Keratinocyte (primary cell): ENCODE measurements around the gene PPIP5K2. TPM values are rescaled to one million over a fixed set of nuclear protein-coding genes. Genes with fewer than 3 reads are reported as not detected.

Source experiments
- DNase-seq: peaks from one replicate; pipeline ENCODE4 v3.0.0-alpha.2; 2011; ENCODE audit warnings: low read depth, missing footprints, low spot score
- FAIRE-seq: peaks from 2 replicates; lab custom pipeline; 2011; peaks lifted over from hg19 to GRCh38; lab: Jason Lieb, UNC
- H2AFZ ChIP-seq: 2 replicates; pipeline ENCODE4 v1.6.0; 2012; ENCODE audit warnings: low read length, control low read depth, inconsistent platforms; ENCODE audit not compliant: control insufficient read depth
- H3K27ac ChIP-seq: 2 replicates; pipeline ENCODE4 v1.5.1; 2011; ENCODE audit warnings: low read length; ENCODE audit not compliant: control insufficient read depth, insufficient read depth
- H3K27me3 ChIP-seq: 3 replicates; pipeline ENCODE4 v1.6.0; 2011; ENCODE audit warnings: low read length; ENCODE audit not compliant: control insufficient read depth, insufficient read depth; ENCODE audit errors: extremely low read depth
- H3K36me3 ChIP-seq, 2 experiments: 2 replicates in 1 of 2; 3 replicates in 1 of 2; pipeline ENCODE4 v1.5.1; 2011; ENCODE audit warnings: low read length in 2 of 2, mild to moderate bottlenecking in 1 of 2; ENCODE audit not compliant: control insufficient read depth in 2 of 2, insufficient read depth in 2 of 2; ENCODE audit errors: extremely low read depth in 1 of 2
- H3K4me1 ChIP-seq: 3 replicates; pipeline ENCODE4 v1.5.1; 2011; ENCODE audit warnings: low read length; ENCODE audit not compliant: control insufficient read depth, insufficient read depth; ENCODE audit errors: extremely low read depth
- H3K4me2 ChIP-seq: 3 replicates; pipeline ENCODE4 v1.6.0; 2011; ENCODE audit warnings: low read depth, low read length; ENCODE audit not compliant: control insufficient read depth, insufficient read depth; ENCODE audit errors: extremely low read depth
- H3K4me3 ChIP-seq, 3 experiments: fragments of 200-600 bp in 1 of 3; sonication (generic) in 1 of 3; 2 replicates in 2 of 3; 3 replicates in 1 of 3; pipeline ENCODE4 v1.5.1; 2011 to 2016; ENCODE audit warnings: low read length in 3 of 3, mild to moderate bottlenecking in 3 of 3, control low read depth in 2 of 3, inconsistent platforms in 1 of 3, low read depth in 1 of 3, mixed read lengths in 1 of 3, mixed run types in 1 of 3, moderate library complexity in 1 of 3; ENCODE audit not compliant: control insufficient read depth in 2 of 3, insufficient read depth in 2 of 3; ENCODE audit errors: extremely low read depth in 1 of 3
- H3K79me2 ChIP-seq: 2 replicates; pipeline ENCODE4 v1.6.0; 2012; ENCODE audit warnings: low read length; ENCODE audit not compliant: control insufficient read depth, insufficient read depth
- H3K9ac ChIP-seq: 3 replicates; pipeline ENCODE4 v1.6.0; 2011; ENCODE audit warnings: low read length; ENCODE audit not compliant: control insufficient read depth, insufficient read depth; ENCODE audit errors: extremely low read depth
- H3K9me1 ChIP-seq: 3 replicates; pipeline ENCODE4 v1.6.0; 2011; ENCODE audit warnings: low read length; ENCODE audit not compliant: control insufficient read depth, insufficient read depth; ENCODE audit errors: extremely low read depth
- H3K9me3 ChIP-seq: 2 replicates; pipeline ENCODE4 v1.5.1; 2012; ENCODE audit warnings: low read depth, low read length; ENCODE audit not compliant: control insufficient read depth
- H4K20me1 ChIP-seq: 3 replicates; pipeline ENCODE4 v1.6.0; 2011; ENCODE audit warnings: low read length; ENCODE audit not compliant: control insufficient read depth, insufficient read depth; ENCODE audit errors: extremely low read depth
- EZH2 ChIP-seq: IDR thresholded peaks from one replicate; pipeline ENCODE4 v1.6.1; 2012; ENCODE audit warnings: inconsistent platforms, mild to moderate bottlenecking, low read length, moderate library complexity
- dilution Hi-C: fragments of 300-500 bp; cut with MboI; formaldehyde crosslinking; loops from one replicate; pipeline ENCODE4 v1.7.0; 2020; ENCODE audit warnings: low sequenced_read_pairs; ENCODE audit not compliant: extremely low pct_ligation_motif_present
- polyA plus RNA-seq, 5 experiments: library from polyadenylated mRNA; depleted of rRNA in 3 of 5; stranded (reverse) in 3 of 5; stranded (forward) in 1 of 5; unstranded in 1 of 5; fragments of >200 nt; gene quantifications; 1 replicate in 1 of 5; 2 replicates in 3 of 5; 3 replicates in 1 of 5; pipeline versions ENCODE4 v1.2.1 to v1.2.3, GENCODE V29; 2011 to 2012; ENCODE audit warnings: missing spikeins in 2 of 5, low read depth in 1 of 5, low replicate concordance in 1 of 5
- TF ChIP-seq, protein P1 (sequence below), 3 experiments: IDR thresholded peaks in 1 of 3; conservative IDR thresholded peaks in 1 of 3; optimal IDR thresholded peaks in 1 of 3; 2 replicates in 2 of 3; 3 replicates in 1 of 3; pipeline versions ENCODE3 to v1.5.1; 2011; ENCODE audit warnings: low read length in 3 of 3, mild to moderate bottlenecking in 3 of 3, moderate library complexity in 2 of 3, control low read depth in 1 of 3, inconsistent platforms in 1 of 3; ENCODE audit not compliant: insufficient read depth in 2 of 3; ENCODE audit errors: extremely low read depth in 1 of 3

Gene PPIP5K2
- polyA plus RNA-seq, 1 donor (not counting 4 experiments of a cell fraction or from before 2014, with no cell fraction given): 27.8 TPM

- H3K27ac ChIP-seq: no peak overlapping the region
- no peaks in the 10 kb centered on the region for H3K27me3 ChIP-seq
- no peaks in the 10 kb centered on the region for H3K9me3 ChIP-seq
- no peak overlapping the region for H3K9ac ChIP-seq
- dilution Hi-C loops: no loop called here
- TF ChIP-seq, protein P1, sequence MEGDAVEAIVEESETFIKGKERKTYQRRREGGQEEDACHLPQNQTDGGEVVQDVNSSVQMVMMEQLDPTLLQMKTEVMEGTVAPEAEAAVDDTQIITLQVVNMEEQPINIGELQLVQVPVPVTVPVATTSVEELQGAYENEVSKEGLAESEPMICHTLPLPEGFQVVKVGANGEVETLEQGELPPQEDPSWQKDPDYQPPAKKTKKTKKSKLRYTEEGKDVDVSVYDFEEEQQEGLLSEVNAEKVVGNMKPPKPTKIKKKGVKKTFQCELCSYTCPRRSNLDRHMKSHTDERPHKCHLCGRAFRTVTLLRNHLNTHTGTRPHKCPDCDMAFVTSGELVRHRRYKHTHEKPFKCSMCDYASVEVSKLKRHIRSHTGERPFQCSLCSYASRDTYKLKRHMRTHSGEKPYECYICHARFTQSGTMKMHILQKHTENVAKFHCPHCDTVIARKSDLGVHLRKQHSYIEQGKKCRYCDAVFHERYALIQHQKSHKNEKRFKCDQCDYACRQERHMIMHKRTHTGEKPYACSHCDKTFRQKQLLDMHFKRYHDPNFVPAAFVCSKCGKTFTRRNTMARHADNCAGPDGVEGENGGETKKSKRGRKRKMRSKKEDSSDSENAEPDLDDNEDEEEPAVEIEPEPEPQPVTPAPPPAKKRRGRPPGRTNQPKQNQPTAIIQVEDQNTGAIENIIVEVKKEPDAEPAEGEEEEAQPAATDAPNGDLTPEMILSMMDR (optimal IDR thresholded peaks at IDR 0.05 in 1 of 3, IDR thresholded peaks at IDR 0.05 in 1 of 3, conservative IDR thresholded peaks at IDR 0.05 in 1 of 3; ENCODE audit: extremely low read depth in 1 of 3, insufficient read depth in 2 of 3, low read length in 3 of 3): no peak
- H3K79me2 ChIP-seq: no peaks in the 10 kb centered on the region
- H2AFZ ChIP-seq: no peak overlapping the region
- DNase-seq: no peak
- FAIRE-seq: no peak
- H3K4me2 ChIP-seq: no peak overlapping the region
- no peak overlapping the region for H3K4me3 ChIP-seq
- no peaks in the 10 kb centered on the region for H3K9me1 ChIP-seq
- no peaks in the 10 kb centered on the region for H3K4me1 ChIP-seq
- no peaks in the 10 kb centered on the region for H3K36me3 ChIP-seq
- H4K20me1 ChIP-seq: no peaks in the 10 kb centered on the region
Measured at GRCh38 chr5:103135461-103135860, 15.4 kb downstream of the PPIP5K2 start.

- DNase-seq (no peak), FAIRE-seq (no peak)
- no peak overlapping the region for H3K9ac ChIP-seq
- H3K27ac ChIP-seq: no peak overlapping the region
- H3K36me3 ChIP-seq: no peaks in the 10 kb centered on the region
- H2AFZ ChIP-seq: no peak overlapping the region
- TF ChIP-seq, protein P1 (optimal IDR thresholded peaks at IDR 0.05 in 1 of 3, IDR thresholded peaks at IDR 0.05 in 1 of 3, conservative IDR thresholded peaks at IDR 0.05 in 1 of 3; ENCODE audit: extremely low read depth in 1 of 3, insufficient read depth in 2 of 3, low read length in 3 of 3): no peak
- TF ChIP-seq EZH2: no peak
- H3K79me2 ChIP-seq: no peaks in the 10 kb centered on the region
- H3K4me2 ChIP-seq: no peak overlapping the region
- dilution Hi-C loops: no loop called here
- no peaks in the 10 kb centered on the region for H3K9me3 ChIP-seq
- H3K27me3 ChIP-seq: no peaks in the 10 kb centered on the region
- no peaks in the 10 kb centered on the region for H4K20me1 ChIP-seq
- H3K9me1 ChIP-seq: no peaks in the 10 kb centered on the region
- H3K4me3 ChIP-seq: no peak overlapping the region
- no peaks in the 10 kb centered on the region for H3K4me1 ChIP-seq
Measured at GRCh38 chr5:103138202-103138690, 18.1 kb downstream of the PPIP5K2 start.
